ENCODE results near the gene TUBGCP2.

TUBGCP2 gene

DNA sequence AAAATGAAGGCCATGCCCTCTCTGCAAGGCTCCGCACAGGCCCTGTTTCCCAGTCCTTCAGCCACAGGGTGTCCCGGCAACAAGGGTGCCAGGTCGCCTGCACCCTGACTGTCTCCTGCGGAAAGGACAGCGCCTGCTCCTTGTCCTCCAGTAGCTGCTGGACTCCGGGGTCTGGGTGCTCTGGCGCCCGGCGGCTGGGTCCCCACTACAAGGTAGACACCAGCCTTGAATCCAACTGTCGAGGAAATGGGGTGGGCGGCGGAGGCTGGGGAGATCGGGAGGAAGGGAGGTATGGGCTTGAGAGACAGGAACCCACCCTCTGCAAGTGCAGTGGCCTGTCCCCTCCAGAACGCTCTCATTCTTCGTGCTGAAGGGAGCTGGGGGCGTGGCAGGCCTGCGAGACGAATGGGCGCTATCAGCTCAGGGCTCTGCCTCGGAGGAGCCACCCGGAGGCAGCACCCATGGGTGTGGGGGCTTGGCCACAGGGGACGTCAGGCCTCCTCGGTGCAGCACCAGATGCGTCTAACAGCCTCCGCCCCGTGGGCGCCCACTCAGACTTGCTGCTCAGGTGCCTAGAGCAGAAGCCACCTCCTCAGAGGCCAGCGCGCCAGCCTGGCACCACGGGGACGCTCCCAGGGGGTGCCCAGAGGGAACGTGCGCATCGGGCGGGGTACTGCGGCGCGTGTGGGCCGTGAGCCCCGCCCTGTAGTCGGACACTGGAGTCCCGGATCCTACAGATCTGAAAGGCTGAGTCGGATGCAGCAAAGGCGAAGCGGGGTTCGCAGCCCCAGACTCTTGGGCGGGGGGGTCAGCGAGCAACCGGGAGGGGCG lies 47.6 kb downstream of the TUBGCP2 start:
- no peak for DNase-seq

DNA sequence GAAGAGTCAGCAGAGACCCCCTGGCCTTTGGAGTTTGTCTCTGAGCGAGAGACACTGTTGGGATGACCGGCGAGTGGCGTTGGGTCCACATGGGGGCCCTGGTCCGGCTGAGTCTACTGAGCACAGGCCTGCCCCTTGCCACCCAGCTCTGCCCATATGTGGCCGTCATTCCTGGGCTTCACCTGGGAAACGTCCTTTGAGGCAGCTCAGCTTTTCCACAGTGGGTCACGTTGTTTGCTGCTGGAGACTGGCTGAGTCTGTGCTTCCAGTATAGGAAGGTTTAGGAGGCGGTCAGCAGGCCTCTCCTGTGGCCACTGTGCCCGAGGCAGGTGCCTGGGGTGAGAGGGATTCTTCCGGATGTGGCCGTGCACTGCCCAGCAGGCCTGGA lies 49.1 kb downstream of the TUBGCP2 start:
- no peak for DNase-seq

DNA sequence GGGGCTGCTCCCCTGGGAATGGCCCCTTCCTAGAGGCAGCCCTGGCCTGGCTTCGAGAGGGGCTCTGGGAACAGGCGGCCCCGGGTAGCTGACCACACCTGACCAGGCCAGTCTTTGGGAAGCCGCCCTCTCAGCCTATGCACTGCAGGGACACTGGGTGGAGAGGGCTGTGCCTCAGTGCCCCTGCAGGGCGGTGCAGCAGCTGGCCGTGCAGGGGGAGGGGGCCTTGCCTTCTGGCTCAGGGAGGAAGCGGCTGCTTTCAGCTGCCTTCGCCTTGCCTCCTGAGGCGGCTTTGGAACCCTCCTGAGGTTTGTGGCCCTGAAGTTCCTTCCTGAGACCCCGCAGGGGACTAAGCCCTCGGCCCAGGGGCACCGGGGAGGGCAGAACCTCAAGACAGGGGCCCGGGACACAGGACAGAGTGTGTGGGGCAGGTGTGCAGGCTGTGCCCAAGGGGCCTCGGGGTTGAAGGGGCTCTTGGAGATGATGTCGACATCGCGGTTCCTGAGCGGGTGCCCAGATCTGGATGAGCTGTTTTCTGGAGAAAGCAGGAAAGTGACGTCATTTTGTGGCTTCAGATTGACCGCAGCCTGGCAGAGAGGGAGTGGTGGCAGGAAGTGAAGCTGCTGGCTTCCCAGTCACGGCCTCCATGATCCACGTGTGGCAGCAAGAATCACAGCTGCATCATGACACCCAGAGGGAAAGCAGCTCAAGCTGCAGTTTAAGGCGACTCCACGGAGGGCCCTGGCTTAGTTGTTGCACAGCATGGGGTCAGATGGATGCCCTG lies 49.7 kb downstream of the TUBGCP2 start:
- DNase-seq: no peak

DNA sequence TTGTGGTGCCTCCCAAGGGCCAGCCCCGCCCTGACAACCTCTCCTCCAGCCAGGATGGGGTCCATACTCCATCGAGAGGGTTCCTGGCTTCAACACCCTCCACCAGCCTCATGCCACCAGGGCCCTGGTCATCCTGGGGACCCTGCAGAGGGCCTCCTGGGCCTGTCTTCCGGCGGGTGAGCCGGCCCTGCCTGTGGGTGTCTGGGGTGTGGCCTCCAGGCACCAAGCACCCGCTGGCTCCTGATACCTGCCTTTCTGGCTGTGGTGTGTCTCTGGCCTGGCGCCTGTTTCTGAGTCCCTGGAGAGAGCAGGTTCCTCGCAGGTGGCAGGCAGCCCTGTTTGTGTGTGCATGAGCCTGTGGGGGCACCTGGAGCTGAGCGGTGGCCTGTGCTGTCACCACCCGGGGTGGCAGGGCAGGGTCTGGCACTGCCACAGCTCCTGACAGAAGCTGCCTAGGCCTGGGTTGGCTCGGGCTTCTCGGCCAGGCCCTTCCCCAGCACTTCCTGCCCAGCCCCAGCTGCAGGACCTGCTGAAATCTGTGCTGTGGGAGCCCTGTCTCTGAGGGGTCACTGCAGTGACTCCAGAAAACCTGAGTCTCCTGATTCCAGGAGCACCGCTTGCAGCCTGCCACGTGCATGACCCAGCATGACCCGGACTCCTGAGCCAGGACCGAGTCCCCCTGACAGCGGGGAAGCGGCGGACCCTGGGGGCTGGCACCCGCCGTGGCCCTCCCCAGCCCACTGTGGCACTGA lies 50.4 kb downstream of the TUBGCP2 start:
- no peak for DNase-seq

DNA sequence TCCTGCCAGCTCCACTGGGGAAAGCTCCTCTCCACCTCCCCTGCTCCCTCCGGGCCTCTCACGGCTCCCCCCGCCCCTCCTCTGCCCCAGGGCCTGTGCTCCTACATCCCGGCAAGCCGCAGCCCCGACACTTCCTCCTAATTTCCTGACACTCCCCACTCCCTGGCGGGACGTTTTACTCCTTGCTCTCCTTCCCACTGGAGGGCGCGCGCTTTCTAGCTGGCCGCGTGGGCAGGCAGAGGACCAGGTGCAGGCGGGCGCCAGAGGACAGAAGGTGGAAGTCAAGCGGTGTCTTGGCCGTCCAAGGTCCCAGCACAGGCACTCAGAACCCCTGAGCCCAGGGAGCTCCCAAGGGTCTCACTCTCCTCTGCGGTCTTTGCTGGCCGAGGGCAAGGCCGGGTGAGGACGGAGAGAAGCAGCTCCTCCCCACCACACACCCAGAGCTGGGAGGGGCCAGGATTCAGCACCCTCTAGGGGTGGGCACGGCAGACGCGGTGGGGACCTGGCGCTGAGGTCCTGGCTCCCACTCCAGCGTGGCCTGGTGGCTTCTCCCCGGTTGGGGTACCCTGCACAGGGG lies 51.1 kb downstream of the TUBGCP2 start:
- DNase-seq: no peak

DNA sequence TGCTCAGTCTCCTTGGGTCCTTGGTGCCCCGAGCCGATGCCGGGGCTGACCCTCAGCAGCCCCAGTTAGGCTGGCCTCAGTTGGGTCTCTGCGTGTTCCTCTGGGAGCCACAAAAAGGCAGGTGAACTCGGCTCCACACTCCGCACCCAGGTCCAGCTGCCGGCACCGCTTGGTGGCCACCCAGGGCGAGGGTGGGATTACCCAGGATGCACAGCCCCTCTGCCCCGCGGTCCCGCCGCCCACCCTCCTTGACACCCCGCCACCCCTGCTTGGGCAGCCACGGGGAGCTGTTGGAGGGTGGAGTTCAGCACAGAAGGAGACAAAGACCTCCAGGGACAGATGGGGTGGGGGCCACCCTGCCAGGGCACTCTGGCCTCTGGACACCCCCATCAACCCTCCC lies 53.3 kb downstream of the TUBGCP2 start:
- DNase-seq: no peak

DNA sequence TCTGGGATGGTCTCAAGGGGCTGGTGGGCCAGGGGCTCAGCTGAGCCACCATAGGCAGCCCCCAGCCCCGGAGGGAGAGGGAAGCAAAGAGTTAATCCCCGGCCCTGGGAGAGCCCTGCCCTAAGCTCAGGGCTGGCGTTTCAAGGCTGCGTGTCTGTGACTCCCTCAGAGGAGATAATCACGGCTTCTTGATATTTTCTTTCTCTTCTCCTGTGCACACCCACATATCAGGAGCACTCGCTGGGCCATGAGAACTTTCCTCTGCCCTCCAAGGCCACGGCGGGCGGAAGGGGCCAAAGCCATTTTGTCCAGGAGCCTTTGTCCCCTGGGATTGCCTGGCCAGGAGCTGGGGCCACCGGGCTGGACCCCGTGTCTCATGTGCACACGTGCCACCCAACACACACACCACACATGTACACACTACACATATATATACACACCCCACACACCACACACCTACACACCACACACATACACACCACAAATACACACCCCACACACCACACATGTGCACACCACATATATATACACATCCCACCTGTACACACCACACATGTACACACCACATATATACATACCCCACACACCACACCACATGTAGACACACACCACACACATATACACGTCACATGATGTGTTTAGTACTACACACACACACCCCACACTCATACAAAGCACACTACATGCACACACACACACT lies 54.1 kb downstream of the TUBGCP2 start:
- no peak for DNase-seq

DNA sequence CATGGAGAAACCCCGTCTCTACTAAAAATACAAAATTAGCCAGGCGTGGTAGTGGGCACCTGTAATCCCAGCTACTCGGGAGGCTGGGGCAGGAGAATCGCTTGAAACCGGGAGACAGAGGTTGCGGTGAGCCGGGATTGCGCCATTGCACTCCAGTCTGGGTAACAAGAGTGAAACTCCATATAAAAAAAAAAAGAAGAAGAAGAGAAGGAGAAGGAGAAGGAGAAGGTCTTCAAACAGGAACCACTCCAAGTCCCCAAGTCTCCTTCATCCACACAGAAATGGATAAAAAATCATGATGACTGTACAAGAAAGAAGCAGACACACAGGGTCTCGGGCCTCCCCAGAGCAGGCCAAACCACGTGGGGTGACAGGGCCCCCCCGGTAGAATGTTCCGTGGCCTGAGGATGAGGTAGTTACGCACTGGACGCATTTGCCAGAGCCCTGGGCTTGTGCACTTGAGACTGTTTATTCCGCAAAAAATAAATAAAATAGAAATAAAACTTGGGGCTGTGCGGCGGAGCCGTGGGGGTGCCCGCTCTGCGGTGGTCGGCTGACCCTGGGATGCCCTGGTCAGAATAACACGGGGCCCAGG lies 55.2 kb downstream of the TUBGCP2 start:
- no peak for DNase-seq

DNA sequence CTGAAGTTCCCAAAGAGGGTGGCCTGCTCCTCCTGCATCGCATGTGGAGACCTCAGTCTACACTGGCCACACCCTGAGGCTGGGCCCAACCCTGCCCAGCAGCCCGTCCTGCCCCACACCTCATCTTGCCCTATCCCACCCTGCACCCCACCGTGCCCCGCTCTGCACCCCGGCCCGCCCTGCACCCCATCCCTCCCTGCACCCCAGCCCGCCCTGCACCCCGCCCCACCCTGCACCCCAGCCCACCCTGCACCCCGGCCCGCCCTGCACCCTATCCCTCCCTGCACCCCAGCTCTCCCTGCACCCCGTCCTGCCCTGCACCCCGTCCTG lies 56.5 kb downstream of the TUBGCP2 start:
- no peak for DNase-seq

DNA sequence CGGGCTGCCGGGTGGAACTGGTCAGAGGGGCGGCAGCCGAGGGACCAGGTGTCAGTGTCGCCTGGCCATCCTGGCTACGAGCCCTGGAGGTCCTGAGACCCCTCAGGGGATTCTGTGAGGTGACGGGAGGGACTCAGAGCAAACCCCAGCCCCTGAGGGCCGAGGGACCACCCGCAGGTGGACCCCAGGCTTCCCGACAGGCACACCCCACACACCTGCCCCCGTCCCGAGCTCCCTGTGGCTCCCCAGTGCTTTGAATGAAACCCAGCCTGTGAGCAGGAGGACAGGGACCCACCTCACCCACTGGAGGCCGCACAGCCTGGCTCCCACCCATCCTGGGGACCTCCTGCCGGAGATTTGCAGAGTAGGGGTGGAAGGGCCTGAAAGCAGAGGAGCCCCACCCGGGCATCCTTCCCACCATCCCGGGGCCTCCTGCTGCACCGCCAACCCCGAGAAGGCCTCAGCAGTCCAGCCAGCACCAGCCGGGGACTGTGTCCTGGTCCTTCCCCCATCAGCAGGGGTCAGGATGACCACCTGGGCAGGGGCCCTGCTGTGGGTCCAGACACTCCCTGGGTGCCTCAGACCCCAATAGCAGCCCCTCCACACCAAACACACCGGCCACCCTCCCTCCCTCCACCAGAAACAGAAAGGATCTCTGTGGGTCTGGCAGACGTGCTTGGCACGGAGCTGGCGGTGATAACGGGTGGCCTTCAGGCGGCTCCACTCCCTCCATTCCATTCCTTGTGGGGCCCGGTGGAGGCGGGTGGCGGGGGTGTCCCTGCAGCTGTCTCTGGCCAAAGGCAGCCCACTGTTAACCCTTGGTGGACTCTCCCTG lies 57.1 kb downstream of the TUBGCP2 start:
- no peak for DNase-seq

DNA sequence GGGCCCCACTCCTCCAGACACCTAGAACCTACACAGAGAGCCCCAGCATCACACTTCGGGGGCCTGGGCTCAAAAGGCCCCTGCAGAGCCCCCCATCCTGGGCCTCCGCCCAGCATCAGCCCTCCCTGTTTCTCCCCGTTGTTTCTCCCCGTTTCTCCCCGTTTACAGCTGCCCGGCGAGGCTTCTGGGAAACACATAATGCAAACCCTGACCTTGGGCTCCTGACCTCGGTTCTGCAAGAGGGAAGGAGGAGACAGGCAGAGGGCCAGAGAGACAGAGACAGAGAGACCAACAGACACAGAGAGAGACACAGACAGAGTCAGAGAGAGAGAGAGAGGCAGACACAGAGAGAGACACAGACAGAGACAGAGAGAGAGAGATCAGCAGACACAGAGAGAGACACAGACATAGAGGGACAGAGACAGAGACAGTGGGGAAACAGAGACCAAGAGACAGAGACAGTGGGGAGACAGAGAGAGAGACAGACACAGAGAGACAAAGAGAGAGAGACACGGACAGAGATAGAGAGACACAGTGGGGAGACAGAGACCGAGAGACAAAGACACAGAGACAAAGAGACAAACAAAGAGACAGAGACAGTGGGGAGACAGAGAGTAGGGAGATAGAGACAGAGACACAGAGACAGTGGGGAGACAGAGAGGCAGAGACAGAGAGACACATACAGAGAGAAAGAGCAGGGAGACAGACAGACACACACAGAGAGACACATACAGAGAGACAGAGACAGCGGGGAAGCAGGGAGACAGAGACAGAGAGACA lies 58.5 kb downstream of the TUBGCP2 start:
- no peak for DNase-seq

DNA sequence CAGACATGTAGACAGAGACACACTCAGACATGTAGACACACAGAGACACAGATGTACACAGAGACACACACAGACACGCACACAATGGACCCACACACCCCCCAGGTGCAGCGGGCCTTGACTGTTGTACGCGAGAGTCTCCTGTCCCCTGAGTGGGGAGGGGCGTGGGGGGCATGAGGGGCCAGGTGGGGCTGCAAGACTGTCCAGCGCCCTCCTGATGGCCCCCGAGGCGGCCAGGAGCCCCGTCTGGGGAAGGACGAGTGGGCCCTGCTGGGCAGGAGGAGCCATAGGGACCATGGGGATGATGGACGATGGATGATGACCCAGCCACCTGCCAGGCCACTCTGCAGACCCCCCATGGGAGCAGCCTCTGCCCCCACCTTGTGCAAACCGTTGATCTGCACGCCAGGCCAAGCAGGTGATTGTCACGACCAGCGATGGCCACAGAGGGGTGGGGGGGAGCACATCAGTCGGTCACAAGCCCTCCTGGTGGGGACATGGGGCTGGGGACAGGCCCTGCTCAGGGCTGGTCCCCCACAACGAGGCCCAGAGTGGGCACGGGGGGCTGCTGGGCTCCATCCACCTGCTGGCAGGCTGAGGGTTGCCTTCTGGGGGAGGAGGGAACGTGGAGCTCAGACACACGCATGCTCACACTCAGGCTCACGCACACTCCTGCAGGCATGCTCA lies 59.4 kb downstream of the TUBGCP2 start:
- DNase-seq: no peak

DNA sequence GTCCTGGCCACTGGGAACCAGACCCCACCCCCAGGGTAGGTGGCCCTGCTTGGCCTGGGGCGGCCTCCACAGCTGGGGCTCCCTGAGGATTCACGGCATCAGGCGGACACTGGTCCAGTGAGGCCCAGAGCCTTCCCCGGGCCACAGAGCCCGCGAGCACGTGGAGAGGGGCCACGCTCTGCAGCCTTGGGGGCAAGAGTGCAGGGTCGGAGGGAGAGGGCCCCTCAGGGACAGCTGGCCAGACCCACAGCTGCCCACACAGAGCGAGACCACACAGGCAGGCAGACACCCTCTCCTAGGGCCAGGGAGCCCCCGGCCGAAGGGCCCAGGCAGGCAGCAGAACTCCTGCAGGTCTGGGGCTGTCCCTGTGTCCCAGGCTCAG lies 60.3 kb downstream of the TUBGCP2 start:
- no peak for DNase-seq

DNA sequence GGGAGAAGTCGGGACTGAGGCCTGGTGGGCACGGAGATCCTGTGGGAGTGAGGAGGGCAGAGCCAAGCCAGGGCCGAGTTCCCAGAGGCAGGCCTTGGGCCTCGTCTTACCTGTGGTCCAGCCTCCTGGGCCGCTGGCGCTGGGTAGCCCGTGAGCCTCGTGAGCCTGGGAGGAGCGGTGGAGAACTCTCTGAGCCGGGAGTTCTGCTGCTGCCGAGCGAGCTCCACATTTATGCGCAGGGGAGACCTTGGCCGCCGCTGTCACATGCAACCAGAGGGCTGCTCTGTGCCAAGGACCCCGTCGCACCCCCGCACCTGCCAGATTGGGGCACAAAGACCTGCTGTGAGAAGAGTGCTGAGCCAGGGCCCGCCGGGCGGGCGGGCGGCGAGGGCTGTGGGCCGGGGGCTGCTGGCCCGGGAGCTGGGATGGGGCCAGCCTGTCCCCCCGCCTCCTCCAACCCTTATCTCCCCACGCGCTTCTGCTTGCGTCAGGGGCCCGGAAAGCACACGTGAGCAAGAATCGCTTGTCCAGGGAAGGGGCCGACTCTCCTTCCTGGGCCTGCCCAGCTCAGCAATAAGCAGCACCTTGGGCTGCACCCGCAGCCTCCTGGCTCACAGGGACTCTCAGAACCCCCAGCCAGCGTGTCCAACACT lies 60.9 kb downstream of the TUBGCP2 start:
- DNase-seq: no peak

DNA sequence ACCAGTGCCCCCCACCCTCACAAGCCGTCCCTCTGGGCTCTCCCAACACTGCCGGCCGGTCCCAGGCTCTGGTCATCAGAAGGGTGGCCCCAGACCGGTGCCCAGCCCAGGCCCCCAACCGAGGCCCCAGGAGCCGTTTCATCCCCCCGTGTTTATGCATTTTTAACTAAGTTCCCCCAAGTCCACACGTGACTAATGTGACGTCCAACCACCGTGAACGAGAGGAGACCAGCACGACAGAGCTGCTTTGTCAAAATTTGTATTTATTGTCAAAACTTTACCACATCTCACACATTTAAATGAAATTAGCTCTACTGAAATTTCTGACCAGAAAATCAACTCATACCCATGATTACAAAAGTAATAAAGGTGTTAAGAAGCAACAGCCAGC lies 62.4 kb downstream of the TUBGCP2 start:
- no peak for DNase-seq

DNA sequence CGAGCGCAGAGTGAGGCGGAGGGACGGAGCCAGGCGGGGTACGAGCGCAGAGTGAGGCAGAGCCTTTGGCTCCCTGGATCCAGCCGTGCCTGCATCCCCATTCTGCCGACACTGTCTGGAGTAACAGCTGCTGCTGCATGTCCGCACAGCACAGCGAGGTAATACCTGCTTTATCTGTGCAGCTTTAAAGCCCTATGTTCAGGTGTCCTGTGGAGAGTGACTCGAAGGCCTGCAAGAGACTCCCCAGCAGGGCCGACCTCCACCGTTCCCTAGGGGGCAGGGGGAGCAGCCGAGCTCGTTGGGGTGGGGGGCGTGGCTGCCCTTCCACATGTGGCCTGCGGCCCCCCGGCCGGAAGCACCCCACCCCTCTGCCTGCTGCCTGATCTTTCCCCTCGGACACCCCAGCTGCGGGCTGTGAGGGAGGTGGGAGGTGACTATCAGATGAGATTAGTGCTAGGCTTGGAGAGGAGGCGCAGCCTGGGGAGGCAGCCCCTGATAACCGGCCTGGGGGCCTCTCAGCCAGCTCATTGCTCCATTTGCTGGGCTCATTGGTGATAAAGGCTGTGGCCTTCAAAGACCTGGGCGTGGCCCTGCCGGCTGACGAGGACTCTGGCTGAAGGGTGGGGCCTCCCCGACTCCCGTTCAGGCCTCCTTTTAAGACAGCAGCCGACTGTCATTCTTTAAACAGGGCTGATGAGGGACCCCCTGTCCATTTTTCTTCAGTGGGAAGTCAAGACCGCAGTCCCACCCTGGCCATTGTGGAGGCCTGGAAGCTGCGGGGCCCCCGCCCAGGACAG lies 63.0 kb downstream of the TUBGCP2 start:
- DNase-seq: no peak

DNA sequence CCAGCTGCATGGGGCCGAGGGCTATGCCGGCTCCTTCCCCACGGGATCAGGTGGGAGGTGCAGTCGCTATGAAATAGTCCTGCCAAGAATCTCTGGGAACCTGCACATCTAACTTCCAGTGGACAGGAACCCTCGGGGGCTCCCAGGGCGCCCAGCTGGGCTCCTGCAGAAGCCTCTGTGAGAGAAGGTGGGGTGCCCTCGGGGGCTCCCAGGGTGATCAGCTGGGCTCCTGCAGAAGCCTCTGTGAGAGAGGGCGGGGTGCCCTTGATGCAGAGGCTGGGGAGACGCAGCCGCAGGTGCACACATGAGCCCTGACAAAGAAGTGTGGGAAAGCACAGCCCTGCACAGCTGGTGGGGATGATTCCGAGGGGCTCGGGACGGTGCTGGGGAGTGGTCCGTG lies 65.1 kb downstream of the TUBGCP2 start:
- no peak for DNase-seq

DNA sequence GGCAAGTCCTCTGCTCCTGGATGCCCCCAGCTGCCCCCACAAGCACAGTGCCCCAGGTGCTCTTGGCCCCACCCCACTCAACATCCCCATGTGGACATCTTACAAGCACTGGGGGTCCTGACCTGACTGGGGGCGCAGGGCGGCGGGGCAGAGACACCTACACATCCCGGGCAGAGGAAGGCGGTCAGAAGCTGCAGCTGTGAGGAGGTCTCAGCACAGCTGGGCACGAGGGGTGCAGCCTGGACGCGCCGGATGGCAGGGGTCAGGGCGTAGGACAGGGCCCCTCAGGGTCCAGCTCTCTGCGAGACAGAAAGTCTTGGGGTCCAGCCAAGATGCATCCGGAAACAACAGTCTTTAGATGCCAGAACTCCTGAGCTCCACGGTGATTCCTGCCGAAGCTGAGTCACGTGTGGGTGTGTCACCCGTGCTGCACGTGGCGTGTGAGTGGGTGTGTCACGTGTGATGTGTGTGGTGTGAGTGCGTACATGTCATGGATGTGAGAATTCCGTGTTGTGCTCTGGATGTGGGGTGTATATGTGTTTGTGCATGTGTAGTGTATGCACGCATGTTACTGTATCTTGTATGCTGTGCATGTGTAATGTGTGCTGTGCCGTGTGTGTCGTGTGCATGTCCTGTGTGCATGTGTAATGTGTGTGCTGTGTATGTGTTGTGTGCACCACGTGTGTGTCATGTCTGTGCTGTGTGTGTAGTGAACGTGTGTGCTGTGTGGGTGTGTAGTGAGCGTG lies 65.9 kb downstream of the TUBGCP2 start:
- no peak for DNase-seq

Data from DMS79 (cell line).